NCI-H226 (cell line): Measurements from ENCODE around the gene ZBTB7C.

Source experiments
- DNase-seq: peaks from one replicate; pipeline ENCODE4 v3.0.0-alpha.2; 2015

Gene ZBTB7C

DNA sequence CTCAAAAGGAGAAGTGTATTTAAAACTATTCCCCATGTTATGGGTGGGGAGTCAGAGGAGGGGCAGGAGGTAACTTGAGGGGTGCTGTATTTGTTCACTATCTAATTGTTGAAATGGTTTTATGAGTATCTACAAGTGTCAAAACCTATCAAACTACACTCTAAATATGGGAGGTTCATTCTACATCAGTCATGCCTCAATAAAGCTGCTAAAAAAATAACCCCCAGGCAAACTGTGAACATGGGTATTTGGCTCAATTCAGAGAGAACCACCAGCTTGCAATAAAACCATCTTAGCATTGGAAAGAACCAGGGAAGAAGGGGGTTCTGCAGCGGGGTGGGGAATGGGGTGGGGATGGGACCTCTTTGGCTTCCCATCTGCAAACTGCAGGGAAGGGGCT, 302.7 kb downstream of the ZBTB7C start:
- no peak for DNase-seq

DNA sequence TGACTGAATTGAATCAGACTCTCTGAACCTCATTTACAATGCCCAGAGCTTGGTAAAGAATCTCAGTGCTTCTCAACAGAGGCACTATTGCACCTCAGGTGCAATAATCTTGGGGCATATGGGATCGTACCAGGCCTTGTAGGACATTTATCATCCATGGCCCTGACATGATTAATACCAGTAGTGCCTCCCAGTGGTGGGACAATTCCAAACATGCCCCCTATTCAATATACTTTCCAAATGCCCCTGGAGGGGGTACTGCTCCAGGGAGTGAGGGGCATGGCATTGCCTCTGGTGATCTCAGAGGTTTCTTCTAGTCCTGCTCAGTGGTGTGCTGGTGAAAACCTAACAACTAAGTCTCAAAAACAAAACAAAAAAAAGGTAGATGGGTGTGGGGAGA, 303.9 kb downstream of the ZBTB7C start:
- DNase-seq, result no peak

DNA sequence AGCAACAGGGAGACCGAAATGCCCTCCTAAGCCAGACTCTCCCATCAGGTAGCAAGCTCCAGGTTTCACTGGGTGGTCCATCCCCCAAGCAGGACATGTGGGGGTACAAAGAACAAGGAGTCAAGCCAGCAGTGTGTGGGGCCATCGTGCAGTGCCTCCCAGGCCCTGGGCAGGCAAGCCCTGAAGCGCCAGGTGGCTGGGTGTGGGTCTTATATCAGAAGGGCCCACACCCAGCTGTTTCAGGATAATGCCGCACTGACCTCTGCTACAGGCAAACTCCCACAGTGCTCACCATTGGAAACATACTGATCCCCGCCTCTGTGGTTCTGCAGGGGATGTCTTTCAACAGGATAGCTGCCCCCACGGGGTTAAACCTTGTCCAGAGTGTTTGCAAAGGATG, 304.5 kb downstream of the ZBTB7C start:
- DNase-seq, result no peak

DNA sequence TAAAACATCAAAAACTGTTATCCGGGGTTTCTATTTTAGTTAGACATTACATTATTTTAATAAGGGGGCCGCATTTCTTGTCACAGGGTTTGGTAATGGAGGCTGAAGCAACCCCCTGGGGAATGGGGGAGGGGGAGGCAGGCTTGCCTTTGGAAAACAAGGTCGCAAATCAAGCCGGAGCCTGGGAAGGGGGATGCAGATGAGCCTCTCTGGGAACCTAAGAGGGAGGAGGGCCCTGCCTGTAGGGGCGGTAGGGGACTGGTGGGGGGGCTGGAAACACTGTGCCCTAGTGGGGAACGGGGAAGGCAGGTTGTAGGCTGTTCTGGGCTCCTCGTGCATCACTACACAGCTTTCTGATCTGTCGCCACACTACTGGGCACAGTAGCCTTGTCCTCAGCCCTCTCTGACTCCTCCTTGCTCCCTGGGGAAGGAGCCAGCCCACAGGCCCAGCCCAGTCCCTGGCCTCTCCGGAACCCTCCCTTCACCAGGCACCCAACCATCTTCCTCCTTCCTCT, 308.5 kb downstream of the ZBTB7C start:
- DNase-seq, result no peak

DNA sequence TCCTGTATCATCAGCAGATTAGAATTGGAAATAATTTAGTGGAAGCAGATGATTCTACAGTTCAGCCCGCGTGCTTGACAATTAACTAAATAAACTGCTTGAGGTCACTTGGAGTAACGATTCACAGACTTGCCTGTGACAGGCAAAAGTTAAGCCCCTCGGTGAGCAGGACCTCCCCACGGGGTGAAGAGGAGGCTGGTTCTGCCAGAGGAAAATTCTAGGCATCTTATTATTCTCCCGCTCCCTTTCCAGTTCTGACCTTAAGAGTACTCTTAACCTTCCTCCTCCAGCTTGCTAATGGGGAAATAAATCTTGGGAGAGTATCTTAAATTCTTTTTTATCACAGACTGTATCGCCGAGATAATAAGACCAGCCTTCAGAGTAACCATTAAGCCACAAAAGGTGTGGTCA, 309.0 kb downstream of the ZBTB7C start:
- no peak for DNase-seq

DNA sequence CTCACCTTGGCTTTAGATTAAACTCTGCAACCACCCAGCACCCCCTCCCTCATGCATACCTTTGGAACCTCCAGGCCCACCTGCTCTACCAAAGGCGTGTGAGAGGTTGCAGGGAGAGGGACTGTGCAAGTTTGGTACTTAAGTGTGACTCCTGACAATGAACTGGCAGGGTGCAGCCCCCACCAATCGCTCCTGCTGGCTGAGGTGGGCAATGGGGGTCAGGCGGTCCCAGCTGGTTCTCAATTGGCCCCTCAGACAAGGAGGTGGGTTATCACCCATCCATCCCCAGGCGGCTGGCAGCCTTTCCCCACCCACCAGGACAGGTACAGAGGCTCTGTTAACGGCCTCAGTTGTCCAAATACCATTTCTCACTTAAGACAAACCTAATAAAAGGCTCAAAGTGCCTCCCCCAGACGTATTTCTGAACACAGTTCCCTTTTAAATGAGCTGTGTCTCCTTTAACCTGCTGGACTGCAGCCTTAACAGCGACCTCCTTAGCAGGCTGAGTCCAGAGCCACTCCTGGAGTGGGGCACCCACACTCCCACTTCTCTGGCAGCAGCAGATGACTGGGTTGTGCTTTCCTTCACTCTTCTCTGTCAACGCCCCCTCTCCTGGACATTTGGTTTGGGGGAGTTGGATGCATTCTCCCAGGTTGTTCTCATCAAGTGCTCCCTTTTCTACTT, 309.6 kb downstream of the ZBTB7C start:
- no peak for DNase-seq

DNA sequence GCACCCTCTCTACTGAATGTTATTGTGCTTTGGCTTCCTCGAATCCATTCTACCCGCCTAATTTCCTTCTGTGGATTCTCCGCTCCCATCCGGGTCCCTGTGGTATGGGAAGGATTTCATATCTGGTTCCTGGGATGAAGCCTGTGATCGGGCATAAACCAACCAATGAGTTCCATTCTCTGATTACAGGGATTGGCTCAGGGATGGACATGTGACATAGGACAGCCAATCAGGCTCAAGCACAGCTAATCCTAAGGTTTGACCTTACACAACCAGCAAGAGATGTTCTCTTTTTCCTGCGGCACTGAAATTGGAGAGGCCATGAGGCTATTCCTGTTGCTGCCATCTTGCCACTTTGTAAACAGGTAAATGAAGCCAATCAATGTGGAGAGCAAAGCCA, 310.6 kb downstream of the ZBTB7C start:
- DNase-seq, result no peak

DNA sequence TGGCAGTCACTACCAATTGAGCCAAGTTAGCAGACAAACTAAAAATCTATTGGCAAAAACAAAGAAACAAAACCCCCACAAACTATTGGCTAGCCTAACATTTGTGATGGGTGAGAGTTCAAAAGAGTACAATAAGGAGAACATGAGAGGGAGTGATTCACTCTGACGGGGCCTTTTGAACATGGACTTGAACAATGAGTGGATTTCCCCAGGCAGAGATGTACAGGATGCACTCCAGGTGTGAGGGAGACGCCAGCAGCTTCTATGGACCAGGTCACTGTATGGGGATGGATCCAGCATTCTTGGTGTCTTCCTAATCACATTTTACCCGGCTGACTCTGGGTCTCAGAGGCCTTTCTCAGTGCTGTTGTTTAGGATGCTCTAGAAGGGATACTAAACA, 311.2 kb downstream of the ZBTB7C start:
- no peak for DNase-seq

DNA sequence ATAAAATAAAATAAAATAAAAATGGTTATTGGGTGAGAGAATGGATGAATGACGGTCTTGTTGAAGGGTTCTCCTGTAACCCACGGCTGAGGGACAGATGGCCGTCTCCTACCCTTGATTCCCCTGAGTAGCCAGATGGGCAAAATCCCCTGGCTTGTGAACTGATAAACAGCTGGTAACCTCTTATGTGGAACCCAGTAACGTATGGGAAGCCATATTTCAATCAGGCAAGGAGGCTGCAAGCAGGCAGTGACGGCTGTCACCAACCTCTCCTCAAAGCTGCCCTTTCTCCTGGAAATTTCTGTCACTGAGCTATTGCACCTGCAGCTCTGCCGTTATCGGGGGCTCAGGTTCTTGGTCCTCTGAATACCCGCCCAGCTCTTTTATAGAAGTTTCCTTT, 313.5 kb downstream of the ZBTB7C start:
- DNase-seq, result no peak

DNA sequence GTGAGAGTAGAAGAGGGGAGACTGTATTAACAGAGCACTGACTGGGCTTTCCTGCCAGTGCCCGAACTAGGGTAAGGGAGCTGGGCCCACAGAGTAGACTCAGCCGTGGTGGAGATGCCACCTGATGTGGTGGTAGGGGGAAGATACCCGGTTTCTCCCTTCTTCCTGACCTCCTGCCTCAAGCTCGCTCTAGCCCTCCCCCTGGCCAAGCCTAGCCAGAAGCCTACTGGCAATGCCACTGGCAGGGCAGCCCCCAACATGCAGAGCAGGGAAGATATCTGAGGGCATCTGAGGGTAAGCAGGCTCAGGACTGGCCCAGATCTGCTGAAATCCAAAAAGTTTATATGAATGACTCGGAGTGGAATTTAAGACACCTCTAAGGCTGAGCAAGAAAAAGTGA, 316.1 kb downstream of the ZBTB7C start:
- no peak for DNase-seq

DNA sequence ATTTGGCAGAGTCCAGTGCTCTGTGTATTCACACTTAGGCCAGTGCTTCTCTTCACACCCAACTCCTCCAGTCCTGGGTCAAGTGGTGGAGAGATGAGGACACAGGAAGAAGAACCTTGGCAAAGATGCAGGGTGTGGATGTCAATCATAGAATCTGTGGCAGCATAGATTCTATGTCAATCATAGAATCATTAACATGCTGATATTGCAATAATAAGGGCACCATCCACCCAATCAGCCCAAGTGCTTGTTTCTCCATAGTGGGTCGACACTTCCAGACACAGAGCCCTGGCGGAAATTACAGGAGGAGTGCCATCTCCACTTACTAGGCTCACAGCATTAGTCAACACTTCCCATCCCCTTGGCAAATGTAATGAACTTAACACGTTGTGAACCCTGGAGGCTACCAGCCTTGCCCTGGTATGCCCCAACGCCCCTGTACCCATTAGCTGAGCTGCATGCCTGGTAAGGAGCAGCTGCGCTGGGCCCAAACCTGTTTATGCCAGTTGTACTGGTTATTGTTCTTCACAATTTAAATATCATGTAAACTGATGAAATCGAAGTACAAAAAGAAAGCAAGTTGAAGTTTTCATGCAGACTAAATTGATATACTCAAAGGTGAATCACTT, 317.2 kb downstream of the ZBTB7C start:
- no peak for DNase-seq

DNA sequence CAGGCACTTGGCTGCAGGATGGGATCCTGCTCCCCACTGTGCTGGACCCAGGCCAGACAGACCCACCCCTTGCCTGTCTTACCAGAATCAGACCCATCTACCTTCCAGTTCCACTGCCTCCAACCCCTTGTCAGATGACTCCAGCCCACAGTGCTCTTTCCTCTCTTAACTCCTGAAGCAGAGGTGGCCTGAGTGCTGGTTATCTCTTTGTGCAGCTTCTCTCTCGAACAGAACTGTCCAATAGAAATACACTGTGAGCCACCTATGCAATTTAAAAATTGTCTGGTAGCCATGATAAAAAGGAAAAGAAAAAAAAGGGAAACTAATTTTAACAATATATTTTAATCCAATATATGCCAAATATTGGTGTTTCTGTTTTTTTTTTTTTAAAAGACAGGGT, 318.5 kb downstream of the ZBTB7C start:
- no peak for DNase-seq

DNA sequence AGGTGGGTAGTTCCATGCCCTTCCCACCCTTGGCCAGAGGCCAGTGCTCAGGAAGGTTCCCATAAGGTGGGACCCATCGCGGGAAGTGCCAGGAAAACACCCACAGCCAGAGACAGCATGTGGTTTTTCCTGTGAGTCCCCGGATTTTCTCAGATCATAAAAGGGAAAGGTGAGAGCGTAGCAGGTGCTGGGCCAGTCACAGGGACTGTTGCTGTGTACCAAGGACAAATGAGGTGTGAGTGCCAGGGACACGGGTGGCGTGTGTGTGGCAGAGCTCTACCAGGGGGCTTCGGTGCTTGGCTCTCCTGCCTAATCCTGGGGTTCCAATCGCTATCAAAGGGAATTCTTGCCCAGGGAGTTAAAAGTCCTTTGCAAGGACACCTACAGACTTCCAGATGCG, 319.2 kb downstream of the ZBTB7C start:
- DNase-seq, result no peak

DNA sequence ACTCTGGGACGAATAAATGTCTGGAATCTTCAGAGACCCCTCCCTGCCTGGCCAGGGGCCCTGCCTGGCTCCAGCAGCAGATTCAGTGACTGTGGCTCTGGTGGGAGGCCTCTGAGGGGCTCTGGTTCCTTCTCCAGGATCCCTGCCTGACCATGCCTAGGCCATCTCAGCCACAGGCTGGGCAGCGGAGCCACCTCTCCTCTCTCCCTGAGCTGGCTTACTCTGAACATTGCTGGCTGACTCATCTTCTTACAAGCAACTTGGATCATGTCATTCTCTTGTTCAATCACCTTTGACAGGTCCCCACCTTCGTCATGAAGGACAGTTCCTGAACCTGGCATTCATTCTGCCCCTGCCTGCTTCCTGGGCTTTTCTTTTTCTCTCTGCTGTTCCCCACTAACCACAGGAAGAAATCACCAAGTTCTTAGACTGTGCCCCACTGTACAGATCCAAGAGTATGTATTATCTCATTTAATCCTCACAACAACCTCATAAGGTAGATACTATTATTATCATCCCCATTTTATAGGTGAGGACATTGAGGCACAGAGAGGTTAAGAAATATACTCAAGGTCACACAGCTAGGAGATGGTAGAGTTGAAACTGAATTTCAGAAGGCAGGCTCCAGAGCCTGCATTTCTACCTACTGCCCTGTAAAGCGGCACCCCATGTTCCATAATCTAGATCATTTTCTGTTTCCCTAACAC, 323.2 kb downstream of the ZBTB7C start:
- DNase-seq, result no peak

DNA sequence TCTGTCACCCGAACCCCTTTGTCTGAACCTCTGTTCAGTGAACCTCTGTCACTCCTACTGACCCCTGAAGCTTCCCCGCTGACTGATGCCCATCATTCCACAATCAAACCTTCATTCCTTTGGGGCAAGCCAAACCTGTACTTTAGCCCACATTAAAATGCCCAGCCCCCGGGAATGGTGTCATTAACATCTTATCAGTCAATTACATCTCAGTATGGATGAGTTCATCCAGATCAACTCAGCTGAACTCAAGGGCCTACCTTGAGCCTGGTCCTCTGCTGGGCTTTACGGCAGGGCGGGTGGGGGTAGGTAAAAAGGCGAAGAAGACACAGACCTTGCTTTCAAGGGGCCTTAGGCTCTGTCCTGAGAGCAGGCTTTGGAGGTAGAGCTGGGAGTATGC, 324.3 kb downstream of the ZBTB7C start:
- no peak for DNase-seq

DNA sequence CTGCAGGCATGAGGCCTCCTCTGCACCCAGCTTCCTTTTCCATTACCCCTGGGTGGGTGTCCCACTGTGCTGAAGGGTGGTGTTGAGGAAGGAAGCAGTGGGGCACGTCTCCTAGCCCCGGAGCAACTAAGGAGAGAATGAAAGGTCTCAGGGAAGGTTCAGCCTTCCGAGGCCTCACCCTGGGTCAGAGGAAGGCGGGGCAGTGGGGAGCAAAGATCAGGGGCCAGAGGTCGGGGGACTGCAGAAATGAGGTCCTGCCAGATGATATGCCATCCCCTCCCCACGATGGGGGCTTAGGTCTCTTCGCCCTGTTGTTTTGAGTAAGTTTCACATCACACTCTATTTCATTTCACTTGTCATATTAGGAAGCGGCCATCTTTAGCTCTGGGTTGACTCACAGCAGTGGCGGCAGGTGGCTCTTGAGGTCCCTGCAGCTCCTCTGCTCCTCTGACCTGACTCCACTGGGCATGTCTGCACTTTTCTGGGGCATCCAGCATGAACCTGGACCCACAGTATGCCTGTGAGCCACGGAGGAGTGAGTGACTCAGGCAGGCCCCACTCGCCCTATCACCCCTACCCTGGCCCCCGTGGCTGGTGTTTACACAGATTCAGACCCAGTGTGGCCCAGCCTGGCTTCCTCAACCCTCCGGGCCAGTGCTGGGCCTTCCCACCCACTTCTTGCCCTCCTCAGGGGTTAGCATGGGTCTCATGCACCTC, 325.0 kb downstream of the ZBTB7C start:
- DNase-seq, result no peak

DNA sequence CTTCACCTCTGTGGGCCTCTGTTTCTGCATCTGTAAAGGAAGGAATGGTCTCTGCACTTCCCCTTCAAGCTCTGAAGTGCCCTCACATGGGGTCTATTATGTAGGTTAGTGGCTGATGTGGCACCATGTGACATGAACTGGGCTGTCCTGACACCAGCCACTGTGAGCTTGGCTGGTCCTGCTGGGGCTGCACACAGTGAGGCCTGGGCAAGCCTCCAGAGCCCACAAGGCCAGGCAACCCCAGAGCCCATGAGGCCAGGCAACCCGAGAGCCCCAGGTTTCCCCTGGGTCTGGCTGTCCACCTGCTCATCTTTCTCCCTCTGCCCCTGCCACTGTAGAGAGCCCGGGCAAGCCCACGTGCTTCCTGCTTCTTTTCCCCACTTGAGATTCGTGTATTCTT, 328.6 kb downstream of the ZBTB7C start:
- DNase-seq, result no peak

DNA sequence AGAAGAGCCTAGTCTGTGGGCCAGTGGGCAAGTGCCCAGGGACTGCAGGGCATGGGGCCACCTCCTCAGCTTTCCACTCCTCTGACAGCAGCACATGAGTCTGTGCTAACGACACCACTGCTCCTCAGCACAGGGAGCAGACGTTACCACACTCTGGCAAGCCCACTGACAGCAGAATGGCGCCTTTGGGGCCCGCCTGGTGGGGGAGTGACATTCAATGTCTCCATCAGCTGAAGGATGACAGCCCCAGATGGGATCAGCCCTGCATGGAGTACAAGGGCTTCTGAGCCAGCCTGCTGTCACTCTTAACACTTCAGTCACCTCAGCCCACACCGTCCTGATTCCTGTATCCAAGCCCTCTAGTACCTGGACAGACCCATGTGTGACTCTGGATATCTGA, 329.3 kb downstream of the ZBTB7C start:
- DNase-seq, result no peak

DNA sequence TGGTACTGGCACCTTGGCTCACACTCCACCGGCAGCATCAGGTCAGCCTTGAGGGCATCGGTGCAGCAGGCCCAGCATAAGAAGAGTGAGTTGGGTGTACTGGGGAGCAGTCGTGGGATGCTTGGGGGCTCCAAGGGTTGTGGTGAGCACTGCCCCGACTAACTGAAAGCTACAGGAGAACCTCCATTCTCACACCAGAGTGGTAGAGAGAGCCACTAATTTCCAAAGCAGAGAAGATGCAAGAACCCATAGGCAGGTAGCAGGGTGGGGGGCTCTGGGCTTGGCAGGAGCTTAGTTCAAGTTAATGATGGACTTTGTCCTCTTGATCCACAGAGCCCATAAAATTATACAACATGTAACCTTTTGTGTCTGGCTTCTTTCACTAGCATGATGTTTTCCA, 330.7 kb downstream of the ZBTB7C start:
- DNase-seq, result no peak

DNA sequence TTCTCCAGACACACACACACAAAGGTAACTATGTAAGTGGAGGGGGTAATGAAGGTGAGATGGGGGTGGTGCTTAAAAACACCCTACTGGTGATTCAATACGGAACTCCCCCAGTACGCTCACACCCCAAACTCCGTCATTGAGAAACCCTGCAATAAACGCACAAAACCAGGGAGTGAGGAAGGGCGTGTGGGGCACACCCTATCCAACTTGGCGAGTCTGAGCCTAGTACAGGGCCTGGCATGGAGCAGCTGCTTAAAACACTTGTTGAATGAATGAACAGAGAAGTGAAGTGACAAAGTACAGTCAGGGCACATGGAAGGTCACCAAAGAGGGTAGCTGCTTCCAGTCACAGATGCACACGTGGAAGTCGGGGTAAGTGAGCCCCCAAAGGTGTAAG, 331.9 kb downstream of the ZBTB7C start:
- no peak for DNase-seq

DNA sequence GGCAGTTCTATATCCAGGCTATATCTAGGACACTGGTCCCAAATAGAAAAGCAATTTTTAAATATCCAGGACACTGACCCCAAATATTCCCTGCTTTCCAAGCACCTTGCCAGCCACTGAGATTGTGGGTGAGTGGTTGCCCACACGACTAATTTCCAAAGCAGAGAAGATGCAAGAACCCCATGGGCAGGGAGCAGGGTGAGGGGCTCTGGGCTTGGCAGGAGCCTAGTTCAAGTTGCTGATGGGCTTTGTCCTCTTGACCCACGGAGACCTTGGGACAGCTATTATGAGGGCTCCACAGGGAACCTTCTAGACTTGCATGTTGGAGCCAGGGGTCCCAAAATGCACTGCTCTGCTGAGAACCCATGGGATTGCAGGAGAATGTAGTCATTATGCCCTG, 332.7 kb downstream of the ZBTB7C start:
- no peak for DNase-seq

DNA sequence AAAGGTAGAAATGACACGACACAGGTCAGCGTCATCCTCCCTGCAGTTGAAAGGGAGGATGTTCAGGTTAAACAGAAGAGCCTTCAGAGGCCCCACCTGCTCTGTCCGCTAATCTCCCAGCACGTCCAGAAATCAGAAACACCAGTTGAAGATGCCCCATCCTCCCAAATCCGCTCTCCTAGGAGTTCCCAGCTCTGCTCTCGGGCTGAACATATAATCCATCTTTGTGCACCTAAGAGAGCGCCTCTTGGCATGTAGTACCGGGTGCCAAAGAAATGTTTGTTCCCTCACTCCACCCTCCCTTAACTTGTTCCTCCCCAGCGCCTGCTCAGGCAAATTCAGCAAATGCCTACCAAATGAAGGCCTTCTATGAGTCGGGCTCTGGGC, 333.5 kb downstream of the ZBTB7C start:
- no peak for DNase-seq

DNA sequence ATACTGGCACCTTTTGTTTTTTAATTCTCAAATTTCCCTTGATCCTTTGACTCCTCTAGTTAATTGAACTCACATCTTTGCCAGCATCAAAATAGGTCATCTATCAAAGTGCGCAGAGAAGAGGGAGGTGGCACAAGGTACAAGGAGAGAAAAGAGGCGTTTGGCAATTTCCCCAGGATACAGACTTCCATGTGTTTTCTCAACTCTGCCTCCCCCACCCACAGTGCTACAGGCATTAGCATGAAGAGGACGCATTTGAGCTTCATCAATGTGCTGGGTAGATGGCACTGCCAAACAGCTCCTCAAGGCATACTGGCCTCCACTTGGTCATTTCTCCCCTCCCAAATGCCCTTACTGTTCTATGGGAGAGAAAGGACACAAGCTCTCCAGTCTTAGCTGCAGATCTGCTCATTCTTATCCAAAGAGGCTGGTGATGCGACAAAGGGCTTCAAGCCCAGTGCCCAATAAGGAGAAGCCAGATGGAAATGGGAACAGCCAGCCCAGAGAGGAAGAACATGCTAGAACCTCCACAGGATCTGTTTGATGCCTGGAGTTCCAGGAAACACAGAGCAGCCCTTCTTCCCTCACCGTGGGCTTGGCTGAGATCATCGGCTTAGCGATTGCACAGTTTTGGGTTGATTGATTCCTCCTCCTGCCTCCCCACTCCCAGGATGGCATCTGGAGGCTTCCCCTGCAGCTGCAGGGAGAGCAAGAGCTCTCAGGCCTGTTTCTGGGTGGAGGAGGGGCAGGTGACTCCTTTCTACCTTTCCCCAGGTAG, 334.1 kb downstream of the ZBTB7C start:
- no peak for DNase-seq
